Pulmonary artery endothelial cell (primary cell): Measurements from ENCODE around the gene C10orf71. TPM values are rescaled to one million over a fixed set of nuclear protein-coding genes. Genes with fewer than 3 reads are reported as not detected.

Experiments
- DNase-seq: peaks from one replicate; pipeline ENCODE4 v3.0.0-alpha.2; 2011; ENCODE audit warnings: low read depth, low spot score
- total RNA-seq: library from RNA; depleted of rRNA; stranded (reverse); fragments of >200 nt; gene quantifications from 2 replicates; pipeline ENCODE4 v1.2.3, GENCODE V29; 2014

The C10orf71 gene
- total RNA-seq, 1 donor from 2014 or later, result not detected

- DNase-seq, result no peak
Measured at GRCh38 chr10:49290607-49291006, 8.4 kb upstream of the C10orf71 start.

- no peak for DNase-seq
Measured at GRCh38 chr10:49292565-49293207, 6.3 kb upstream of the C10orf71 start.

- no peak for DNase-seq
Measured at GRCh38 chr10:49293208-49293603, 5.8 kb upstream of the C10orf71 start.

GRCh38 chr10:49294731-49295130 is 4.2 kb upstream of the C10orf71 start:
- DNase-seq, result no peak

- DNase-seq, result no peak
Measured at GRCh38 chr10:49295297-49295696, 3.7 kb upstream of the C10orf71 start.

GRCh38 chr10:49296382-49296781 is 2.6 kb upstream of the C10orf71 start:
- DNase-seq, result no peak

GRCh38 chr10:49296836-49297235 is 2.1 kb upstream of the C10orf71 start:
- DNase-seq, result no peak

- no peak for DNase-seq
Measured at GRCh38 chr10:49297818-49298670, 926 bp upstream of the C10orf71 start.

- no peak for DNase-seq
Measured at GRCh38 chr10:49298671-49298982, 343 bp upstream of the C10orf71 start.

GRCh38 chr10:49299816-49300139 is 808 bp downstream of the C10orf71 start:
- no peak for DNase-seq

- no peak for DNase-seq
Measured at GRCh38 chr10:49300140-49300974, 1.4 kb downstream of the C10orf71 start.

- DNase-seq, result no peak
Measured at GRCh38 chr10:49301302-49301701, 2.3 kb downstream of the C10orf71 start.

- DNase-seq, result no peak
Measured at GRCh38 chr10:49302088-49302487, 3.1 kb downstream of the C10orf71 start.

GRCh38 chr10:49303711-49304110 is 4.7 kb downstream of the C10orf71 start:
- DNase-seq, result no peak

- no peak for DNase-seq
Measured at GRCh38 chr10:49304137-49304536, 5.2 kb downstream of the C10orf71 start.

GRCh38 chr10:49307921-49308320 is 9.0 kb downstream of the C10orf71 start:
- DNase-seq, result no peak

GRCh38 chr10:49308881-49309280 is 9.9 kb downstream of the C10orf71 start:
- DNase-seq, result no peak

- DNase-seq, result no peak
Measured at GRCh38 chr10:49309691-49310411, 10.9 kb downstream of the C10orf71 start.

GRCh38 chr10:49310460-49310859 is 11.5 kb downstream of the C10orf71 start:
- DNase-seq, result no peak

- no peak for DNase-seq
Measured at GRCh38 chr10:49310901-49311554, 12.1 kb downstream of the C10orf71 start.
